ENCODE measurements around the gene ID3.

GRCh38 chr1:23601968-23602876 is 42.9 kb upstream of the ID3 start:
- no peak for TF ChIP-seq POLR2A (IDR thresholded peaks at IDR 0.05)
- no peak for TF ChIP-seq CTCF (IDR thresholded peaks at IDR 0.05)
